GM12873 (cell line): ENCODE data around the gene NAB1.

Experiments
- CTCF ChIP-seq: IDR thresholded peaks from 2 replicates; pipeline ENCODE4 v1.5.1; 2012; ENCODE audit warnings: low read depth, mild to moderate bottlenecking, moderate library complexity, low read length, control low read depth; ENCODE audit not compliant: insufficient read depth; ENCODE audit errors: missing control alignments

Gene NAB1

DNA sequence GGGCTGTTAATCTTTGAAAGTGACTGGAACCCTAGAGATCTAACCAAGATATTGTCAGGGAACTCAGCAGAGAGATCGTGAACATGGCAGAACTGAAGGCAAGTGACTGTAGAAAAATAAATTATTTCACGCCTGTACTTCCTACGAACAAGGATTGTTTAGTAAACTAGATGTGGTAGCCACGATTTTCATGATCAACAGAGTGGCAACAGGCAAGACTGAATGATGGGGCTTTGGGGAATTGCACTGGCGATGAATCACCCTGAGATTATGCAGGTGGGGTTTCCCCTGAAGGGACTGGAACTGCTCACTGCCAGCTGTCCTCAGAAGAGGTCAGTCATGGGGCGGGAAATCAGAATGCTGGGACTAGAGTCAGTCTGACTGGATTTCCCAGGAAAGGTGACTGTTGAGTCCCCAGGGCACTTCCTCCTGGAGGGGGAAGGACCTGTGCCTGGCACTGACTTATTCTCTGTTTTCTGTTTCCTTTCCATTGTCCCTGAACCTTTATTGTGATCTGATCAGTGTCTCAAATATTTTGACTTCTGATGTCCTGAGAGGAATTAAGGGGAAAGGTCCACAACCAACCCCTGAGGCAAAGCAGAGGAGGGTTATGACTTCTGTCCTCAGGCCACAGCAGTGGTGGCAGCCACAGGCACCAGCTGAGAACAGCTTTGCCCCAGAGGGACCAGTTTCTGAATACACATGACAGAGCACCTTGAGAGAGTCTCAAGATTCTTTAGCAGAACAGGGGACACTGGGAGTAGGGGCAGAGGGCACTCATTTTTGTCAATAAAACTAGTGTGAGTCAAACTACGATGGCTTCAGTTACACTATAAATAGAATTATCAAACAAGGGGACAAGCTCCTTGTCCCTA, 70.0 kb downstream of the NAB1 start:
- TF ChIP-seq CTCF: no peak

- no peak for TF ChIP-seq CTCF
These were observed 71.4 kb downstream of the NAB1 start for GRCh38 chr2:190720276-190720675.

- no peak for TF ChIP-seq CTCF
These were observed 71.8 kb downstream of the NAB1 start for GRCh38 chr2:190720691-190721090.

DNA sequence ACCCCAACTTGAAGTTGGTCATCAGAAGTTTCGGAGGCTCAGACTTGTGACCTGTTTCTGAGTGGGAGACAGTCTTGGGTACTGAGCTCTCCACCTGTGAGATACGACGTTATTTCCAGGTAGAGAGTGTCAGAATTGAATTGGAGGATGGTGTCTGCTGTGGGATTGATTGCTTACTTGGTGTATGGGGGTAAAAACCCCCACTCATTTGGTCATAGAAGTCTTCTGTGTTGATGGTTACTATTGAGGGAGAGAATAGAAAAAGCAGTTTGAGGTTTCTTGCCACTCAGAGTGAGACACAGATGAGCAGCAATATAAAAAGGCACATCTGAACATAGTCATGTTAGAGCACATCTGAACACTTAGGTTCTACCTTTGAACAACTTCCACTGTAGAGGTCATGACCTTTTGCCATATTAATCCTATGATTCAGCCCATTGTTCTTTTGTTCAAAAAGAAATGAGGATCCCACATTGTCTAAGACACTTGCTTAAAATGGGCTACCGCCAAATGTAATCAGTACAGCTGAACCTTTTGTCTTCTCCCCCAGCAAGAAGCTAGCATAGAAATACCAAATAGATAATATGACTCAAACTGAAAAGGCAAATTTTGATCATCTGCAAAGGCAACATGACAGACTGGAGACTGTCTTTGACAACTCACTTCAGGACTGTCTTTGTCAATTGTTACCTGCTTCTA, 73.3 kb downstream of the NAB1 start:
- no peak for TF ChIP-seq CTCF

DNA sequence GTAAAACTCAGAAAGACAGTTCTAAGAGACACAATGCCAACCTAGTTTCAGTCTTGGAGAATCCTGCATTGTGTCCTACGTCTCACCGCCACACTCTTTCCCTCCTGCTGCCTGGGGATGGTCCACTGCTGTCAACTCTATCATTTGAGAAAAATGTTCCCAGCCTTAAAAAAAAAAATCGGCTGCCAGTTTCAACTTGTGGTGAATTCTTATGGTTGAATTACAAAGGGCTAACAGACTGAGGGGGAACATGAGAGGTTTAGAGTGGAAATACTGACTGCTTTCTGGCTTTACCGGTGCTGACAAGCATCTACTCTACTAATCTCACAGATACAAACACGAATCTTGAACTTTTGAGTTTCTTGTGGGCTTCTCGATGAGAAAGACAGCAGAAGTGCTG, 74.0 kb downstream of the NAB1 start:
- TF ChIP-seq CTCF: no peak

- TF ChIP-seq CTCF: no peak
These were observed 74.7 kb downstream of the NAB1 start for GRCh38 chr2:190723397-190724090.

DNA sequence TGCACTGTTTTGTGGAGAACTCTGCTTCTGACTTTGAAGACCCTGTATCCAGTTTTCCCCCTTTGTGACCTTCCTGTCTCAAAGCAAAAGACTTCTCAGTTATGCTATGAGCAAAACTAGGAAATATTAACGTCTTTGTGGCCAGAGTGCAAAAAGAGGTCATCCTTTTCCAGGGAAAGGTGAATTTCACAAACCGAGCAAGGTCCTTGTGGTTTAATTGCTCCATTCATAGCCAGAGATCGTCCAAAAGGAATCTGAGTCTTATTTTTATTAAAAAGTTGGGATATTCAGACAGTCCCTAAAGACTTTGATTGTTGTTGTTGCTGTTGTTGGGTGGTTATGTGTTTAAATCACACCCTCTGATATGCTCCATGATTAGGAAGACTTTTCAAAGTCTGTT, 77.4 kb downstream of the NAB1 start:
- no peak for TF ChIP-seq CTCF
